ENCODE data around the gene IFNE.

Gene IFNE, protein sequence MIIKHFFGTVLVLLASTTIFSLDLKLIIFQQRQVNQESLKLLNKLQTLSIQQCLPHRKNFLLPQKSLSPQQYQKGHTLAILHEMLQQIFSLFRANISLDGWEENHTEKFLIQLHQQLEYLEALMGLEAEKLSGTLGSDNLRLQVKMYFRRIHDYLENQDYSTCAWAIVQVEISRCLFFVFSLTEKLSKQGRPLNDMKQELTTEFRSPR

DNA sequence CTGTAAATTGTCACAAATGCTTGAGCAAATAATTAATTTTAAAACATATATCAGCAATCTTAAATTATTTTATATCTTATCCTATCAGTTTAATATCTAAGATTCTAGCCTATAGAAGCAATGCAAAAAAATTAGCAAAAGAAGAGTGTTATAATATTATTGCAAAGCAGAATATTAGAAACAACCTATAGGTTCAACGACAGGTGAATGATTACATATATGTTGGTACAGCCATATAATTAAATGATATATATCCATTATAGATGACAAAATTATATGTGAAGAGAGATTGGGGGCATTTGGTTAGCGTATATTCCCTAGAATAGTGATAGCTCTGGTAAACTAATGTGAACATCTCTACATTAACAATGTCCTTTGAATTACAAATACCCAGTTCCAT, at the start of gene IFNE:
TSS of gene IFNE (minus strand) at position 101 of the 400 bp plus-strand sequence. CDS start 619 bp downstream, outside the sequence.
- H3K4me3 ChIP-seq (ENCODE audit: low read depth, low read length), result no peak within 1 kb of the TSS
- TF ChIP-seq, protein P1, sequence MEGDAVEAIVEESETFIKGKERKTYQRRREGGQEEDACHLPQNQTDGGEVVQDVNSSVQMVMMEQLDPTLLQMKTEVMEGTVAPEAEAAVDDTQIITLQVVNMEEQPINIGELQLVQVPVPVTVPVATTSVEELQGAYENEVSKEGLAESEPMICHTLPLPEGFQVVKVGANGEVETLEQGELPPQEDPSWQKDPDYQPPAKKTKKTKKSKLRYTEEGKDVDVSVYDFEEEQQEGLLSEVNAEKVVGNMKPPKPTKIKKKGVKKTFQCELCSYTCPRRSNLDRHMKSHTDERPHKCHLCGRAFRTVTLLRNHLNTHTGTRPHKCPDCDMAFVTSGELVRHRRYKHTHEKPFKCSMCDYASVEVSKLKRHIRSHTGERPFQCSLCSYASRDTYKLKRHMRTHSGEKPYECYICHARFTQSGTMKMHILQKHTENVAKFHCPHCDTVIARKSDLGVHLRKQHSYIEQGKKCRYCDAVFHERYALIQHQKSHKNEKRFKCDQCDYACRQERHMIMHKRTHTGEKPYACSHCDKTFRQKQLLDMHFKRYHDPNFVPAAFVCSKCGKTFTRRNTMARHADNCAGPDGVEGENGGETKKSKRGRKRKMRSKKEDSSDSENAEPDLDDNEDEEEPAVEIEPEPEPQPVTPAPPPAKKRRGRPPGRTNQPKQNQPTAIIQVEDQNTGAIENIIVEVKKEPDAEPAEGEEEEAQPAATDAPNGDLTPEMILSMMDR (IDR thresholded peaks at IDR 0.05; ENCODE audit: low read depth, low read length), result no peak

DNA sequence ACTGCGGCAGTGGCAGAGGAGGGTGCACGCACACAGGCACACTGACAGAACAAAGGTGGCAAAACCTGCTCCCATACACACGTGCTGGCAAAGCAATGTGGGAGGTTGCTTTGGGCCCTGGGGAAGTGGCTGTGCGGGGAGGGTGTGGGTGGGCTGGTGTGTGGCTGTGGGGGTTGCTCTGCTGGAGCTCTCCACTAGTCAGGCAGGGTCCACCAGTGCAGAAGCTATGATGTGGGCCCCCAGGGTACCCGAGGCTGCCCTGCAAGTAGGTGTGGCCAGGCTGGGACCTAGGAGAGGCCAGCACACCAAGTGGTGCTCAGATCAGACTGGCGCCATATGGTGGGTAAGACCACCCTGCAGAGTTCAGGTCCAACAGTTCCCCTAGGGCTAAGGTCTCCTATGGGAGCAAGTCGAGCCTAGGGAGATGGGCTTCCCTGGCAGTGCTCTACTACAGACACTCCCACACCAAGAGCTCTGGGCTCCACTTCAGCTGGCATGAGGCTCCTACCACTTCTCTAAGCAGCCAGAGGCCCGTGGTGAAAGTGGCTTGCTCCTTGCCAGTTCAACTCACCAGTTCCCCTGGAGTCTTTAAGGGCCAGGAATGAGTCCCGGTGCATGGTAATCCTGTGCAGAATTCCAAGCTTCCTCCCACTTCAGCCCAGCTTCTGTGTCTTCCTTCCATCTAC, 46.2 kb upstream of the IFNE start:
- H3K4me3 ChIP-seq (ENCODE audit: low read depth, low read length), result no peak overlapping the region
- TF ChIP-seq, protein P1 (IDR thresholded peaks at IDR 0.05; ENCODE audit: low read depth, low read length), result no peak

DNA sequence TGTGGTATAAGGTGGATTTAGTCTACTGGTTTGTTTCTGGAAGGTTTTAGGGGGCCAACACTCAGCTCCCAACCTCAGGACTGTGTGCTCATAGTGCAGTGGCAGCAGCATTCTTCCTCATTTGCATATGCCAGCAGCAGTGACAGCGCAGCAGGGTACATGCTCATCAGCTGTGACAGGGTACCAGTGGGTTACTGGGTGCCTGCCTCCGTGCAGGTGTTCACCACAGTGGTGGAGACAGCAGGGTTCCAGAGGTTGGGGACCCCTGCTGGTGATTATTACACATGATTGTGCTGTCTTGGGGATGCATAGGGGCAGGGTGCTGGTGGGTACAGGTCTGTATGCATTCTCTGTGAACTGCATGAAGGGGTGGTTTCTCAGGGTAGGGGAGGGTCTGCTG, 45.5 kb upstream of the IFNE start:
- TF ChIP-seq, protein P1 (IDR thresholded peaks at IDR 0.05; ENCODE audit: low read depth, low read length), result no peak
- H3K4me3 ChIP-seq (ENCODE audit: low read depth, low read length), result no peak overlapping the region

DNA sequence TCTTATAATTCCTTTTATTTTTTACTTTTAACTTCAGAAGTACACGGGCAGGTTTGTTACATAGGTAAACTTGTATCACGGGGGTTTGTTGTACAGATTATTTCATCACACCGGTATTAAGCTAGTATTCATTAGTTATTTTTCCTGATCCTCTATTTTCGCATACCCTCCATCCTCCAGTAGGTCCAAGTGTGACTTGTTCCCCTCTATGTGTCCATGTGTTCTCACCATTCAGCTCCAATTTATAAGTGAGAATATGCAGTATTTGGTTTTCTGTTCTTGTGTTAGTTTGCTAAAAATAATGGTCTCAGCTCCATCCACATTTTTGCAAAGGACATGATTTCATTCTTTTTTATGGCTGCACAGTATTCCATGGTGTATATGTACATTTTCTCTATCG, 43.1 kb upstream of the IFNE start:
- TF ChIP-seq, protein P1 (IDR thresholded peaks at IDR 0.05; ENCODE audit: low read depth, low read length), result no peak

DNA sequence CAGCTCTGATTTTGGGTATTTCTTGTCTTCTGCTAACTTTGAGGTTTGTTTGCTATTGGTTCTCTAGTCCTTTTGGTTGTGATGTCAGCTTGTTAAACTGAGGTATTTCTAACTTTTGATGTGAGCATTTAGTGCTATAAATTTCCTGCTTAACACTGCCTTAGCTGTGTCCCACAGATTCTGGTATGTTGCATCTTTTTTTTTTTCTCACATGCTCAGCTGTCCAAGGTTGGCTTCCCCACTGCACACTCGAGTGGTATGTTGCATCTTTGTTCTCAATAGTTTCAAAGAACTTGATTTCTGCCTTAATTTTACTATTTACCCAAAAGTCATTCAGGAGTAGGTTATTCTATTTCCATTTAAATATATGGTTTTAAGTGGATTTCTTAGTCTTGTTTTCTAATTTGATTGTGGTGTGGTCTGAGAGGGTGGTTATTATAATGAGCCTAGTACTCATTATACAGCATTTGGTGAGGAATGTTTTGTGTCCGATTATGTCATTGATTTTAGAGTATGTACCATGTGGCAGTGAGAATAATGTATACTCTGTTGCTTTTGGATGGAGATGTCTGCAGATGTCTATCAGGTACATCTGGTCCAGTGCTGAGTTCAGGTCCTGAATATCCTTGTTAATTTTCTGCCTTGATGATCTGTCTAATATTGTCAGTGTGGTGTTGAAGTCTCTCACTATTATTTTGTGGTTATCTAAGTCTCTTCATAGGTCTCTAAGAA, 42.2 kb upstream of the IFNE start:
- TF ChIP-seq, protein P1 (IDR thresholded peaks at IDR 0.05; ENCODE audit: low read depth, low read length), result no peak
- H3K4me3 ChIP-seq (ENCODE audit: low read depth, low read length), result no peak overlapping the region

More for the DNA sequence above, 43.1 kb upstream of the IFNE start:
- no peak overlapping the region for H3K4me3 ChIP-seq (ENCODE audit: low read depth, low read length)

DNA sequence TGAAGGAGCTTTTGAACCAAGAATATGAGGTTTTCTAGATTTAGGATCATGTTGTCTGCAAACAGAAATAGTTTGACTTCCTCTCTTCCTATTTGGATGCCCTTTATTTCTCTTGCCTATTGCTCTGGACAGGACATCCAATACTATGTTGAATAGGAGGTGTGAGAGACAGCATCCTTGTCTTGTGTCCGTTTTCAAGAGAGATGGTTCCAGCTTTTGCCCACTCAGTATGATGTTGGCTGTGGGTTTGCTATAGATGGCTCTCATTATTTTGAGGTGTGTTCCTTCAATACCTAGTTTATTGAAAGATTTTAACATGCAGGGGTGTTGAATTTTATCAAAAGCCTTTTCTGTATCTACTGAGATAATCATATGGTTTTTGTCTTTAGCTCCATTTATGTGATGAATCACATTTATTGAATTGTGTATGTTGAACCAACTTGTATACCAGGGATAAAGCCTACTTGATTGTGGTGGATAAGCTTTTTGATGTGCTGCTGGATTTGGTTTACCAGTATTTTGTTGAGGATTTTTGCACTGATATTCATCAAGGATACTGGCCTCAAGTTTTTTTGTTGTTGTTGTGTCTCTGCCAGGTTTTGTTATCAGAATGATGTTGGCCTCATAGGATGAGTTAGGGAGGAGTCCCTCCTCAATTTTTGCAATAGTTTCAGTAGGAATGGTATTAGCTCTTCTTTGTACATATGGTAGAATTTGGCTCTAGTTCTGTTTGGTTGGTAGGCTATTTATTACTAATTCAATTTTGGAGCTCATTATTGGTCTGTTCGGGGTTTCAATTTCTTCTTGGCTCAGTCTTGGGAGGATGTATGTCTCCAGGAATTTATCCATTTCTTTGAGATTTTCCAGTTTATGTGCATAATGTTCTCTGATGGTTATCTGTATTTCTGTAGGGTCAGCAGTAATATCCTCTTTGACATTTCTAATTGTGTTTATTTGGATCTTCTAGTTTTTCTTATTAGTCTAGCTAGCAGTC, 41.2 kb upstream of the IFNE start:
- H3K4me3 ChIP-seq (ENCODE audit: low read depth, low read length), result no peak overlapping the region
- TF ChIP-seq, protein P1 (IDR thresholded peaks at IDR 0.05; ENCODE audit: low read depth, low read length), result no peak
